HG02981 (cell line): ENCODE data around the gene LGR6.
"Not testable (repeated sequence)": the region's sequence is repeated elsewhere in the genome, so short reads cannot be mapped to it uniquely, and the experiment has no call there.

ENCODE experiments used
- ATAC-seq: cut with Tn5 transposase; IDR thresholded peaks from one replicate; pipeline ENCODE4 v1.9.1; 2021; ENCODE audit warnings: mild to moderate bottlenecking, moderate library complexity; ENCODE audit not compliant: unreplicated experiment

The LGR6 gene

GRCh38 chr1:202254454-202255252 lies 61.1 kb downstream of the LGR6 start:
- ATAC-seq, result no peak

- no peak for ATAC-seq
Measured at GRCh38 chr1:202255343-202255742, 61.7 kb downstream of the LGR6 start.

GRCh38 chr1:202259705-202260104 lies 66.1 kb downstream of the LGR6 start:
- no peak for ATAC-seq

GRCh38 chr1:202261209-202261958 lies 67.8 kb downstream of the LGR6 start:
- ATAC-seq, result not testable (repeated sequence)

GRCh38 chr1:202263628-202264027 lies 70.0 kb downstream of the LGR6 start:
- no peak for ATAC-seq

GRCh38 chr1:202264300-202264699 lies 70.7 kb downstream of the LGR6 start:
- ATAC-seq, result no peak

- ATAC-seq, result no peak
Measured at GRCh38 chr1:202264726-202265125, 71.1 kb downstream of the LGR6 start.

- ATAC-seq, result no peak
Measured at GRCh38 chr1:202266061-202266765, 72.6 kb downstream of the LGR6 start.

GRCh38 chr1:202268032-202268431 lies 74.4 kb downstream of the LGR6 start:
- ATAC-seq, result no peak

GRCh38 chr1:202268817-202269216 lies 75.2 kb downstream of the LGR6 start:
- ATAC-seq, result no peak

- ATAC-seq, result no peak
Measured at GRCh38 chr1:202270871-202271326, 77.3 kb downstream of the LGR6 start.

GRCh38 chr1:202272103-202272845 lies 78.7 kb downstream of the LGR6 start:
- ATAC-seq, result no peak

- ATAC-seq, result no peak
Measured at GRCh38 chr1:202274611-202275010, 81.0 kb downstream of the LGR6 start.

- ATAC-seq, result no peak
Measured at GRCh38 chr1:202275061-202275770, 81.6 kb downstream of the LGR6 start.

GRCh38 chr1:202276081-202276715 lies 82.6 kb downstream of the LGR6 start:
- no peak for ATAC-seq

- ATAC-seq, result no peak
Measured at GRCh38 chr1:202276920-202277319, 83.3 kb downstream of the LGR6 start.

- ATAC-seq, result no peak
Measured at GRCh38 chr1:202278751-202279150, 85.2 kb downstream of the LGR6 start.

- ATAC-seq, result no peak
Measured at GRCh38 chr1:202279806-202280205, 86.2 kb downstream of the LGR6 start.

GRCh38 chr1:202280595-202280994 lies 87.0 kb downstream of the LGR6 start:
- no peak for ATAC-seq
